PC-3 (cell line): Measurements from ENCODE around the gene FOSB.

Experiments
- CTCF ChIP-seq: fragments of 300-600 bp; sonication (generic); conservative IDR thresholded peaks from 2 replicates; pipeline ENCODE4 v1.5.1; 2017; ENCODE audit warnings: antibody characterized with exemption, low read depth, mild to moderate bottlenecking, low read length
- EZH2 ChIP-seq: fragments of 300-600 bp; sonication (generic); IDR thresholded peaks from one replicate; pipeline ENCODE4 v1.6.1; 2017; ENCODE audit warnings: antibody characterized with exemption, mild to moderate bottlenecking, low read length; ENCODE audit not compliant: unreplicated experiment

DNA sequence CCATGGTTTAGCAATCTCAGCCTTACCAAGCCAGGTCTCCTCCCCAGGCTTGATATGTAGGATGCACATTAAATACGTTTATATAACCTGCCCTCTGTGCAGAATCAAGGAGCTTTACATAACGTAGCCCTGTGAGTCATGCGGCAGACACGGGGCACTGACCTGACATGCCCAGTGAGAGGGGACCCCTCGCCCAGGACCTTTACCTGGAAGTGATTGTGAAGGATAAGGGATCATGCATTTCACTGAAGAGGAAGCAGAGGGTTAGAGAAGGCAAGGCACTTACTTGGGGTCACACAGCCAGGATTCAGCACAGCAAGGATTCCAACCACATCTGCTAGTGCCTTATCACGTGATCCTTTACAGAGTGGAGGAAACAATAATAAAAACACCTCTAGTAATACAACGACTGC, 18.9 kb upstream of the FOSB start:
- no peak for TF ChIP-seq CTCF
- no peak for TF ChIP-seq EZH2
